ENCODE data around the gene C5orf58. TPM values are rescaled to one million over a fixed set of nuclear protein-coding genes. Genes with fewer than 3 reads are reported as not detected.
"Not testable (repeated sequence)": the region's sequence is repeated elsewhere in the genome, so short reads cannot be mapped to it uniquely, and the experiment has no call there.

The C5orf58 gene
- total RNA-seq, 2 experiments from 2014 or later, result not detected

DNA sequence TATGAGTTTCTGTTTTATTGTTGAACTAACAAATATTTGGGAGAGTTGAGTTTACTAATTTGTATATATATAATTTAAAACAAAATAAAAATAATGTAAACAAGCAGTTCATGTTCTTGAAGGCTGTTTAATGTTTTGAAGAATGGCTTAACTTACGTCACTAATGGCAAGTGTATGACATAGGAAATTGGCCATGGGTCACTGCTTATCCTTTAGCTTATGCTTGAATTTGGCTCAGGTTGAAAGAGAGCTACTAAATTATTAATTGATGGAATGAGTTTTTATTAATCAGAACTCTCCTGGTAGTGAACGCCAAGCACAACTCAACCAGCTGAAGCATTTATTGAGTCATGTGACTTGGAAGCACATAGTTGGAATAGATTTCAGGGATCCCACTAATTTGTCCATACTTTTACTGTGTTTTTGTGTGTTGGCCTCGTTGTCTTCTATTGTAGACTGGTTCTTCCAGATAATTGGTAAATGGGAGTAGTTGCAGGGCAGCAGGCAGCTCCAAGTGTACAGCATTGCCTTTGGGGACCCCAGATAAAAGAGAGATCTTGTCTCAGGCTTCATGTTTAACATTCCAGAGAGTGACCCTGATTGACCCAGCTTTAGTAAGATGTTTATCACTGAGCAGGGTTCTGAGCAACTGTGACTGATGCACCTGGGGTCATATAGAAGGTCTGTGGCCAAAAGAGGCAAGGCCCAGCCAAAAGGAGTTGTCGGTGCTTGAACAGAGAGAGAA, 13.5 kb downstream of the C5orf58 start:
- intact Hi-C loops (cut with DNase I, micrococcal nuclease), result no loop called here
- no peak overlapping the region for H3K4me3 Mint-ChIP-seq
- H3K27me3 ChIP-seq (ENCODE audit: control insufficient read depth in 1 of 2, insufficient read depth in 2 of 2, low read length in 2 of 2), result no peaks in the 10 kb centered on the region
- H3K4me3 ChIP-seq (ENCODE audit: low read length), result no peak overlapping the region
- H3K27ac Mint-ChIP-seq, result no peak overlapping the region
- H3K4me1 Mint-ChIP-seq (ENCODE audit: low read depth), result peaks cover 14% of the 10 kb centered on the region
- ChIA-PET CTCF (interaction anchor here (0.7 to 1.8 kb wide), 4 partner anchors 20 to 95 kb away, joined by 3 to 8 read pairs (median 3); no protein-coding TSS in a partner anchor), POLR2A (interaction anchor here (0.6 to 2.5 kb wide), 10 partner anchors 8 to 87 kb away, joined by 3 to 14 read pairs (median 5); partner anchors contain the start of gene LCP2)
- no peaks in the 10 kb centered on the region for H3K27me3 Mint-ChIP-seq
- H3K27ac ChIP-seq (ENCODE audit: low read depth in 1 of 2, low read length in 2 of 2), result no peak overlapping the region
- TF ChIP-seq, protein P1, sequence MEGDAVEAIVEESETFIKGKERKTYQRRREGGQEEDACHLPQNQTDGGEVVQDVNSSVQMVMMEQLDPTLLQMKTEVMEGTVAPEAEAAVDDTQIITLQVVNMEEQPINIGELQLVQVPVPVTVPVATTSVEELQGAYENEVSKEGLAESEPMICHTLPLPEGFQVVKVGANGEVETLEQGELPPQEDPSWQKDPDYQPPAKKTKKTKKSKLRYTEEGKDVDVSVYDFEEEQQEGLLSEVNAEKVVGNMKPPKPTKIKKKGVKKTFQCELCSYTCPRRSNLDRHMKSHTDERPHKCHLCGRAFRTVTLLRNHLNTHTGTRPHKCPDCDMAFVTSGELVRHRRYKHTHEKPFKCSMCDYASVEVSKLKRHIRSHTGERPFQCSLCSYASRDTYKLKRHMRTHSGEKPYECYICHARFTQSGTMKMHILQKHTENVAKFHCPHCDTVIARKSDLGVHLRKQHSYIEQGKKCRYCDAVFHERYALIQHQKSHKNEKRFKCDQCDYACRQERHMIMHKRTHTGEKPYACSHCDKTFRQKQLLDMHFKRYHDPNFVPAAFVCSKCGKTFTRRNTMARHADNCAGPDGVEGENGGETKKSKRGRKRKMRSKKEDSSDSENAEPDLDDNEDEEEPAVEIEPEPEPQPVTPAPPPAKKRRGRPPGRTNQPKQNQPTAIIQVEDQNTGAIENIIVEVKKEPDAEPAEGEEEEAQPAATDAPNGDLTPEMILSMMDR (IDR thresholded peaks at IDR 0.05), result no peak
- ATAC-seq (ENCODE audit: poor library complexity) (no peak), DNase-seq (no peak)
- peaks cover 2% of the 10 kb centered on the region for H3K9me3 Mint-ChIP-seq
- H3K36me3 ChIP-seq (ENCODE audit: insufficient read depth, low read length), result peaks cover 58% of the 10 kb centered on the region
- peaks cover 61% of the 10 kb centered on the region for H3K36me3 Mint-ChIP-seq (ENCODE audit: low read depth)
- H3K4me1 ChIP-seq (ENCODE audit: insufficient read depth, low read length), result peaks cover 4% of the 10 kb centered on the region
- no peaks in the 10 kb centered on the region for H3K9me3 ChIP-seq (ENCODE audit: control insufficient read depth in 1 of 2, insufficient read depth in 1 of 2, low read length in 2 of 2)

DNA sequence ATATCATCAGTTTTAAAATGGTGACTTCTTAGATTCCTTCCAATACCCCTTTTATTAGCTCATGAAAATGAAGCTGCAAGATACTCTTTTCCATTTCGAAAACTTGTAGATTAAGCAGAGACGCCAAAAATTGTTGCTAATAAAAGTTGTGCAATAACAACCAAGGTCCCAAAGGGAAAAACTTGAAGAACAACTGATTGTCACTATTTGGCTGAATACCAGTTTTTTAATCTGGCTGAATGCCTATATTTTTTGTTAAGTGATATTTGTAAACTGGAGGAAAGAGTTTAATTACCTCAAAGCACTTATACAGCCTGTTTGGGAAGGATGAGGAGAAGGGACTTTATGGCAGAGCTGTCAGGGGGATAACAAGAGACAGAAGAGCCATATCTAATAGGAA, 14.6 kb downstream of the C5orf58 start:
- Mint-ChIP-seq H3K27me3 (no peaks in the 10 kb centered on the region), H3K9me3 (peaks cover 2% of the 10 kb centered on the region), H3K4me1 (ENCODE audit: low read depth) (peaks cover 14% of the 10 kb centered on the region), H3K27ac (no peak overlapping the region), H3K4me3 (no peak overlapping the region), H3K36me3 (ENCODE audit: low read depth) (peaks cover 72% of the 10 kb centered on the region)
- TF ChIP-seq, protein P1 (IDR thresholded peaks at IDR 0.05), result no peak
- H3K27me3 ChIP-seq (ENCODE audit: control insufficient read depth in 1 of 2, insufficient read depth in 2 of 2, low read length in 2 of 2), result no peaks in the 10 kb centered on the region
- no peak for DNase-seq
- ChIA-PET CTCF (interaction anchor here (0.9 to 1.8 kb wide), 3 partner anchors 21 to 91 kb away, joined by 3 to 8 read pairs (median 3); no protein-coding TSS in a partner anchor), POLR2A (interaction anchor here (0.7 to 2.5 kb wide), 8 partner anchors 9 to 66 kb away, joined by 3 to 14 read pairs (median 5); partner anchors contain the start of gene LCP2)
- intact Hi-C loops (cut with DNase I, micrococcal nuclease), result no loop called here
- H3K36me3 ChIP-seq (ENCODE audit: insufficient read depth, low read length), result peaks cover 68% of the 10 kb centered on the region
- no peaks in the 10 kb centered on the region for H3K9me3 ChIP-seq (ENCODE audit: control insufficient read depth in 1 of 2, insufficient read depth in 1 of 2, low read length in 2 of 2)
- H3K27ac ChIP-seq (ENCODE audit: low read depth in 1 of 2, low read length in 2 of 2), result no peak overlapping the region
- peaks cover 4% of the 10 kb centered on the region for H3K4me1 ChIP-seq (ENCODE audit: insufficient read depth, low read length)
- H3K4me3 ChIP-seq (ENCODE audit: low read length), result no peak overlapping the region
- ATAC-seq (ENCODE audit: poor library complexity), result no peak

DNA sequence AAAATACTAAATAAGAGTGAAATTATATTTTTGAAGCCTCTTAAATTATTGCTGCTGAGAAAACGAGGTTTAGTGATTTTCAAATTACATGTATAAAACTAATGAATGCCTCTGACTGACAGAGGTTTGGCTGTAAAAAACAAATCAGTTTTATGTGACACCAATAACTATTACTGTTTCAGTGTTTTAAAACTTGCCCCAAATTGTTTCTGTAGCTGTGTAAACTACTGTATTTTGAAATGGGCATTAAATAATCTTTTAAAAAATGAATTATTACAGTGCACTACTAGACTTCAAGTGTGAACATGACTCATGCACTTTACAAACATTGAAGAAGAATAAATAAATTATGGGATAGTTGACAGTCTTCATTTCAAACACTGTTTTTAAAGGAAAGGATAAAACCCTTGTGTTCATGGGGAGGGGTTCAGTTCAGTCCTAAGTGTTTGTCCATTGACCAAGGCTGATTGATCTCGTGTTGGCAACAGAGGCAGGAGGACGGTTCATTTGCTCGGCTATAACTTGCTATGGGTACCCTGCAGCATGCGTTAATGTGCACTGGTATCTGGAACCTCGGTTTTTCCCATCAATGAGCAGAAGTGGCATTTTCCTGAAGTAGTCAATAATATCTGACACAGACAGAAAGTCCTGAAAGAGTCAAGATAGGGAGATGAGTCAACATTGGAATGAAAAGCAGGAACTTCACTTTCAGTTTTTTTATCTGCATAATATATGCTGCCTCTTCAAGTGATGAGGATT, 15.6 kb downstream of the C5orf58 start:
- DNase-seq (no peak), ATAC-seq (ENCODE audit: poor library complexity) (no peak)
- TF ChIP-seq, protein P1 (IDR thresholded peaks at IDR 0.05), result no peak
- peaks cover 78% of the 10 kb centered on the region for H3K36me3 ChIP-seq (ENCODE audit: insufficient read depth, low read length)
- H3K9me3 Mint-ChIP-seq, result peaks cover 2% of the 10 kb centered on the region
- no peak overlapping the region for H3K27ac ChIP-seq (ENCODE audit: low read depth in 1 of 2, low read length in 2 of 2)
- no peak overlapping the region for H3K4me3 ChIP-seq (ENCODE audit: low read length)
- CTCF ChIA-PET, result no interaction called here
- peaks cover 4% of the 10 kb centered on the region for H3K4me1 ChIP-seq (ENCODE audit: insufficient read depth, low read length)
- H3K27ac Mint-ChIP-seq, result no peak overlapping the region
- H3K4me3 Mint-ChIP-seq, result no peak overlapping the region
- intact Hi-C loops (cut with DNase I, micrococcal nuclease), result no loop called here
- POLR2A ChIA-PET, result interaction anchor here (1.6 to 2.1 kb wide), 3 partner anchors 10 to 18 kb away, joined by 5 to 7 read pairs (median 6); no protein-coding TSS in a partner anchor
- peaks cover 82% of the 10 kb centered on the region for H3K36me3 Mint-ChIP-seq (ENCODE audit: low read depth)
- no peaks in the 10 kb centered on the region for H3K27me3 ChIP-seq (ENCODE audit: control insufficient read depth in 1 of 2, insufficient read depth in 2 of 2, low read length in 2 of 2)
- no peaks in the 10 kb centered on the region for H3K27me3 Mint-ChIP-seq
- no peaks in the 10 kb centered on the region for H3K9me3 ChIP-seq (ENCODE audit: control insufficient read depth in 1 of 2, insufficient read depth in 1 of 2, low read length in 2 of 2)
- H3K4me1 Mint-ChIP-seq (ENCODE audit: low read depth), result peaks cover 17% of the 10 kb centered on the region

DNA sequence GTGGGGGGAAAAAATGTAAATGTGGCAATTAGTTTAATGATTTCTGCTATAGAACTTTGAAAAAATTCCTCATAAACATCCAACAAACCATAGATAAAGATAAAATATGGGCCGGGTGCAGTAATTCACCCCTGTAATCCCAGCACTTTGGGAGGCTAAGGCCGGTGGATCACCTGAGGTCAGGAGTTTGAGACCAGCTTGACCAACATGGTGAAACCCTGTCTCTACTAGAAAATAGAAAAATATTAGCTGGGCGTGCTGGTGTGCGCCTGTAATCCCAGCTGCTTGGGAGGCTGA, 16.1 kb downstream of the C5orf58 start:
- CTCF ChIA-PET; H3K9me3 Mint-ChIP-seq; H3K27me3 ChIP-seq (ENCODE audit: control insufficient read depth in 1 of 2, insufficient read depth in 2 of 2, low read length in 2 of 2); POLR2A ChIA-PET; DNase-seq; intact Hi-C loops (cut with DNase I, micrococcal nuclease); H3K4me3 Mint-ChIP-seq; H3K27ac Mint-ChIP-seq; H3K27me3 Mint-ChIP-seq; H3K27ac ChIP-seq (ENCODE audit: low read depth in 1 of 2, low read length in 2 of 2); ATAC-seq (ENCODE audit: poor library complexity); H3K4me3 ChIP-seq (ENCODE audit: low read length); H3K9me3 ChIP-seq (ENCODE audit: control insufficient read depth in 1 of 2, insufficient read depth in 1 of 2, low read length in 2 of 2); H3K4me1 ChIP-seq (ENCODE audit: insufficient read depth, low read length): not testable (repeated sequence)
- Mint-ChIP-seq H3K4me1 (ENCODE audit: low read depth) (peaks cover 22% of the 10 kb centered on the region), H3K36me3 (ENCODE audit: low read depth) (peaks cover 87% of the 10 kb centered on the region)
- H3K36me3 ChIP-seq (ENCODE audit: insufficient read depth, low read length), result peaks cover 84% of the 10 kb centered on the region

All from CD4-positive, alpha-beta T cell (primary cell).